Measurements from ENCODE around the gene AOPEP. TPM values are rescaled to one million over a fixed set of nuclear protein-coding genes. Genes with fewer than 3 reads are reported as not detected.

The AOPEP gene
- total RNA-seq, 1 experiment from 2014 or later, result 41.0 TPM

DNA sequence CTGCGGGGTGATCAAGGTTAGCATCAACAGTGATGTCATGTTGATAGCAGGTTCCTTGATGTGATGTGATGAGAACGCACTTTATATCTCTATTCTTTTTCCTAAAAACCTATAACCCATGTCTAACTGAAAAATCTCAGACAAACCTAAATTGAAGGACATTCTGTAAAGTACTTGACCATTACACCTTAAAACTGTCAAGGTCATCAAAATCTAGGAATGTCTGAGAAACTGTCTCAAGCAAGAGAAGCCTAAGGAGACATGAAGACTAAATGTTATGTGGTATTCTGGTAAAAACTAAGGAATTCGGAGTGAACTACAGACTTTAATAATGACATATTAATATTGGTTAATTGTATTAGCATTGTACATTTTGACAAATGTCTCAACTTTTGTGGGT lies 170.0 kb downstream of the AOPEP start:
- DNase-seq (ENCODE audit: low spot score), result no peak

- no peak for DNase-seq (ENCODE audit: low spot score)
These were observed 173.1 kb downstream of the AOPEP start for GRCh38 chr9:94899464-94900221.

GRCh38 chr9:94900222-94901018 lies 173.9 kb downstream of the AOPEP start:
- peak; percentile 77 for DNase-seq (ENCODE audit: low spot score)

DNA sequence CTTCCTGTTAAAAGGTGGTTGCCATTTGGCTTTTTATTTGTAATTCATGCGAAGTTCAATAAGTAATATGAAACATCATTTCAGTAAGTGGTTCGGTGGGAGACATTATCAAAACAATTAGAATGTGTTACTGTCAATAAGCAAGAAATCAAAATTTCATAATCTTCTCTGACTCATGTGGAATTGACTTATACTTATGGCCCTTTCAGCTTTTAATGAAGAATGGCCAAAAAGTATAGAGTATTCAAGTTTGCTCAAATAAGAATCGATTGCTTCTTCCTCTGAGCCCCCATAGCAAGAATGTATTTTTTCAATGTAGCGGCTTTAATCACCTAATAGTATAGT lies 174.5 kb downstream of the AOPEP start:
- no peak for DNase-seq (ENCODE audit: low spot score)

GRCh38 chr9:94903961-94904421 lies 177.5 kb downstream of the AOPEP start:
- DNase-seq (ENCODE audit: low spot score), result no peak

DNA sequence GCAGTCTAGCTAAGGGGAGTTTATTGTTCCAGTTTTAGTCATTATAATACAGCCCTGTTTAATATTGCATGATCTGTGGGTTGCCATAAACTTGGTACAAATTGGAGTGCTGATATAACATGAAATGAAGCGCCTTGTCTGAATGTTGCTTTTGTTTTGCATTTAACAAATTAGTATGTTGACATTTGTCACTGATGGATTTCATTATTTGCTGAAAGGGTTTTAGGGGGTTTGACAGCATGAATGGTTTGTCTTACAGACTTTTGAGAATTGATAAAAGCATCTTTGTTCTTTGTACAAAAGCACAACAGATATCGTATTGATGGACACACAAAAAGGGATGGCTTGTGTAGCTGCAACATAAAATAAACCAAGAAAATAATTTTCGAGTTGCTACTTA lies 178.3 kb downstream of the AOPEP start:
- no peak for DNase-seq (ENCODE audit: low spot score)

GRCh38 chr9:94905606-94906005 lies 179.1 kb downstream of the AOPEP start:
- no peak for DNase-seq (ENCODE audit: low spot score)

DNA sequence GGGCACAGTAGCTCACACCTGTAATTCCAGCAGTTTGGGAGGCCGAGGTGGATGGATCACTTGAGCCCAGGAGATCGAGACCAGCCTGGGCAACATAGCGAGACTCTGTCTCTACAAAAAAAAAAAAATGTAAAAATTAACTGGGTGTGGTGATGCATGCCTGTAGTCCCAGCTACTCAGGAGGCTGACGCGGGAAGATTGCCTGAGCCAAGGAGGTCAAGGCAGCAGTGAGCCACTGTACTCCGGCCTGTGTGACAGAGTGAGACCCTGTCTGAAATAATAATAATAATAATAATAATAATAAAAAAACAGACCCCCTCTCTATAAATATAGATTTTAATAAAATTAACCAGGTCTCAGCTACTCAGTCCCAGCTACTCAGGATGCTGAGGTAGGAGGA lies 179.7 kb downstream of the AOPEP start:
- no peak for DNase-seq (ENCODE audit: low spot score)

GRCh38 chr9:94906713-94907112 lies 180.2 kb downstream of the AOPEP start:
- DNase-seq (ENCODE audit: low spot score), result no peak

DNA sequence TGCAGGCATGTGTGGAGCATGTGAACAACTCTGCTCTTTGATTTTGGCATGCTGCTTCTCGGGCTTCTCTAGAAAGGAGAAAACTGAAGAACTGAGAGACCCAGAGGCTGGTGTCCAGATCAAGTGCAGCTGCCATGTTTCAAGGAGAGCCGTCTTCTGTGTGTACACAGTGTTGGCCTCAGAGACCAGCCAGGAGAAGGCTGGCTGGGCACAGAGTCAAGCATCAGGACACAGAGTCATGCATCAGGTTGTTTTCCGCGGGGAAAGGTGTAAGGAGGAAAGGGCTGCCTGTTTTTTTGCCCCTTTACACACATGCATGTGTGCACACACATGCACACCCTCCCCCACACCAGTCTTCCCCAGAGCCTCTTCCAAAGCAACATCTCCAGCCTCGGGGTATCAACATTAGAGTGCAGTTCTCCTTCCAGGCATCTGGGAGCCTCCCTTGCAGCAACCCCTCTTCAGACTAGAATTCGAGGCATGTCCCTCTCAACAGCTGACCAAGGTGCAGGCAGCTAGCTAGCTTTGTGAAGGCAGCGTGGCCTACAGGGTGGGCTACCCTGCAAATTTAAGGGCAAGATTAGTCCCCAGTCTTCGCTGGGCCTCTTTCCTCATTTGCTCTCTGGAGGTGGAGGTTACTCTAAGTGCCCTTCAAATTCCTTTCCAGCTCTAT lies 180.9 kb downstream of the AOPEP start:
- DNase-seq (ENCODE audit: low spot score), result no peak

DNA sequence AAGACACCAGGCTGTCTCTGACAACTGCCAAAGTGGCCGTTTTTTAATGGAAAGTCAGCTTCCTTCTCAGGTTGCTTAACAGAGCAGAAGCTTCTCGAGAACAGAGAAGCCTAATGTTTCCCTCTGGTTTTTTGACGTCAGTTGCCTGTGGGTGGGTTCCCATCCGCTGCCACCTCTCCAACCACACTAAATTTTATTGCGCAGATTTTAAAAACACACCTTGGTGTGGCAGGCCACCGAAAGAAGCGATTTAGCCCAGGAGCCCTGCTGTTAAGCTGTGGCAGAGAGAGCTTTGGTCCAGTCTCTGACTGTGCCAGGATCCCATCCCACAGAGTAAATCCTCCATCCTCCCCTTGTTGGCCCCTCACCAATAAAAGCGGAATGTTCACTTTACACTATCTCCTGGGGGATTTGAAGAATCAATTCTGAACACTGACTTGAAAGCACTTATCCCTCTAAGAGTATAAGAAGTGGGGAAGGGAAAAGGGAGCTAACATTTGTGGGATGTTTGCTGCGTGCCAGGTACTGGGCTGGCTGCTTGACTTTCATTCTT lies 181.6 kb downstream of the AOPEP start:
- DNase-seq (ENCODE audit: low spot score), result no peak

GRCh38 chr9:94908583-94909249 lies 182.2 kb downstream of the AOPEP start:
- no peak for DNase-seq (ENCODE audit: low spot score)

DNA sequence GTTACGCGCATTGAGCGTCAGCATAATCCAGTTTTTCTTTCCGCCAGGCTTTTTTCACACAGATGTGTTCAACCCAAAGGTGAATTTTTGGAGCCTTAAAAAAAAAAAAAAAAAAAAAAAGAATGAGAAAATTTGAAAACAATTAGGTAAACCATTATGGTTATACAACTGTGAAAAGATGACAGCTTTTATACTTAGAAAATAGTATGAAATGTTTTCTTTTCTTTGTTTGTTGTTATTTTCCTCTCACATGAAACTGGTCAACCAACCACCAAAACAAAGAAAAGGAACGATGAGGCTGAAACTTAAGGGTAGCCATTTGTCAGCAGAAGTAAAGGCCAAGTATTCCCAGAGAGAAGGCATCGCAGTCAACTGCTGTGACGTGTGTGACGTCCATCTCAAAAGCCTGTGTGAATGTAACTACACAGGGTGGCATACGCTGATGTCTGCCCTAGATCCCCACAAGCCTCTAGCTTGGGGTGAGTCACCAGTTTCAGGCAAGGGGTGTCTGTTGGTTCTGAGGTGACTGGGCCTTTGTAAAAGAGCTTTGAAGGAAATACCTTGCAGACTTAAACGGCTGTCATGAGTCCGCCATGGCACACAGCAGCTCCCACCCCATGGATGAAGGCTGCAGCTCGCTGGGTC lies 182.9 kb downstream of the AOPEP start:
- peak; percentile 39 for DNase-seq (ENCODE audit: low spot score)

DNA sequence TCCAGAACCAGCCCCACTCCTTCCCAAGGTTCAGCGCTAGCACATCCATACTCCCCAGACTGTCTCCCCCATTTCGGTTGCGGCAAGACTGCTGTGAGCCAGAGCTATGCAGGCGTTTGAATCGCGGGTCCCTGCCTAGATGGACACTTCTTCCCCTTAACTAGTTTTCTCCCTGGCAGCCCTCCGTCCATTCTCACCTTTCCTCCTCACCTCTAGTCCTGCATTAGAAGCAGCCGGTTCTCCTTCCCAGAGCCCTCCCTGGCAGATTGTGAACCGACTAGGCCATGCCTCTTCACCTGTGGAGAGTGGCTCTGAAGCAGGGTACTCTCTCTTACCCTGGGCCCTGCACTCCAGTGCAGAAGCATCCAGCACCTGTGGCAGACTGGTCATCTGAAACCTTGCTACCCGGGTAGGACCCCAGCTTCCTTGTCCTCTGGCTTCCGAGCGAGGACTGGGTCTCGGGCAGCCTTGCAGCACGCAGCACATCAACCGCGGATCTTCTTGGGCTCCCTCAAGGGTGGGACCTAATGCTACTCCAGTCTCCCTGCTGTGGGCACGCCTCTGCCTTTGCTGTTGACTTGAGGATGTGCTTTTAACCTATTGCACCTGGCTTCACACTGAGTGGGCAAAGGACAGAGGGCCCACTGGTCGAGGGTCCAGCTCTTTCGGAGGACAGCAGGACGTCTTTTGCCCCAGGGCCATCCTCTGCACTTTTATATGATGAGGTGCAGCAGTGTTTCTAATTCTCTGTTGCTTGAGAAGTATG lies 183.6 kb downstream of the AOPEP start:
- DNase-seq (ENCODE audit: low spot score), result no peak

GRCh38 chr9:94911211-94911610 lies 184.7 kb downstream of the AOPEP start:
- no peak for DNase-seq (ENCODE audit: low spot score)

DNA sequence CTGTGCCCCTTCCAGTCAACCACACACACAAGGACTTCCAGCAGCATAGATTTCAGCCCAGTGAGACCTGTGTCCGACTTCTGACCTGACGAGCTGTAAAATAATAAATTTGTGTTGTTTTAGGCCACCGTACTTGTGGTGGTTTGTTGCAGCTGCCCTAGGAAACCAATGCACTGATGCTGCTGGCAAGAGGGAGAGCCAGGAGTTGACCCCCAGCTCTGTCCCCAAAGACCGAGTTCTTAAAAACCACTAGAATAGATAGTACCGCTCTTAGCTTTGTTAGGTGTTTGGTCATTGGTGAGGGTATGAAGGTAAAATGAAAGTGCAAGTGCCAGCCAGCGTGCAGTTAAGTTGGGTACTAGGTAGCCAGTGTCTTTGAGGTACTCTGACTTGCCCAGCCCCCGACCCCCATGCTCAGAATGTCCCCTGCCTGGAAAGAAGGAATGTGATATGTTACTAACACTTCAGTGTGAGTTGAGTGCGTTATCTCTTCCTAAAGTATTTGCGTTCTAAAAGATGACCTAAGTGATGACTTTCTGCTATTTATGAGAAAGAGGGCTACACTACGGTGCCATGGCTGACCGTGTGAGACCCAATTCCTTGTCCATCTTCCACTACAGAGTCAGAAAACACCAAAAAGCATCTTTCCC lies 185.6 kb downstream of the AOPEP start:
- DNase-seq (ENCODE audit: low spot score), result peak; percentile 45

DNA sequence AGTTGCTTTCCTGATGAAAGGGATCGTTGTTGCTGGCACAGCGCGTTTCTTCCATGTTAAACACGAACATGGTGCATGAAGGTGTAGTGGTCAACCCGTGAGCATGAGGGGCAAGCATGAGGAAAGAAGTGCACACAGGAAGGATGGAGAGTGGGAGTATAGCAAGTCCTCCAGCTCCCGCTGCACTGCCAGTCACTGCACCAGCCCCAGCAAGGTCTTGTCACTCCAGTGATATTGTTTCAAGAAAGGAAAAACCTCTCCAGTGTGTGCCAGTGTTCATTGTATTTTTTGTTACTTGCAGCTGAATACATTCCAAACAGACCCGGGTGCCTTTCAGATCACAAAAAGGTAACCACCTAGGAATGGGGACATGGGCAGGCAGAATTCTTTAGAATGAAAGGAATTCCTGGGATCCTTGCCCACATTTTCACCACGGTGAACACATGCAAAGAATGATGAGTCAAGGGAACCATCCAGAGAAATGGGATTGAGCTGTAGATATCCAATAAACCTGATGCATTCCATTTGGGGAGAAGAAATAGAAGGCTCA lies 186.3 kb downstream of the AOPEP start:
- DNase-seq (ENCODE audit: low spot score), result peak; percentile 98

DNA sequence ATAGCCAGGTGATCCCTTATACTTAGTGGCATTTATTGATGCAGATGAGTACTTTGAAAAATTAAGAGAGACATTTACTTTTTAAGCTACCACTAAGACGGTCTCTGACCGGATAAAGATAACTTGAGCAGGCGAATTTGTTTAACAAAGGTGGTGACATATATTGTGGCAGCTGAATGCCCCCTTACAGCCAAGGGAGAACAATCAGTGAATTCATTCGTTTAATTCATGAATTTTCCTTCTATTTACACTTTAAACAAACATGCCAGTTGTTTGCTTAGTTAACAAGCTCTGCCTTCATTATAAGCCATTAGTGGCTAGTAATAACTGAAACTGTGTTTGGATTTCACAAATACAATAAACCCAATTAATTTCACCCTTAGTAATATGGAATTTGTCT lies 187.1 kb downstream of the AOPEP start:
- DNase-seq (ENCODE audit: low spot score), result no peak

All from A172 (cell line).